Activated T-cell treated with anti-CD3 and anti-CD28 coated beads for 48 hours (primary cell): ENCODE results near the gene NMD3.
"Not testable (repeated sequence)": the region's sequence is repeated elsewhere in the genome, so short reads cannot be mapped to it uniquely, and the experiment has no call there.

ENCODE experiments used
- DNase-seq: peaks from one replicate; pipeline ENCODE4 v3.0.0-alpha.2; 2020; ENCODE audit warnings: low read depth

NMD3 gene

GRCh38 chr3:161231861-161232260 is 10.8 kb downstream of the NMD3 start:
- no peak for DNase-seq

GRCh38 chr3:161233557-161233956 is 12.4 kb downstream of the NMD3 start:
- no peak for DNase-seq

- DNase-seq = no peak
Measured at GRCh38 chr3:161236240-161236639, 15.1 kb downstream of the NMD3 start.

GRCh38 chr3:161239700-161240099 is 18.6 kb downstream of the NMD3 start:
- no peak for DNase-seq

GRCh38 chr3:161244538-161244937 is 23.4 kb downstream of the NMD3 start:
- DNase-seq = no peak

GRCh38 chr3:161247049-161247448 is 25.9 kb downstream of the NMD3 start:
- no peak for DNase-seq

- DNase-seq = no peak
Measured at GRCh38 chr3:161250116-161250515, 29.0 kb downstream of the NMD3 start.

- DNase-seq = no peak
Measured at GRCh38 chr3:161251716-161252115, 30.6 kb downstream of the NMD3 start.

- no peak for DNase-seq
Measured at GRCh38 chr3:161252143-161252542, 31.0 kb downstream of the NMD3 start.

GRCh38 chr3:161253711-161254110 is 32.6 kb downstream of the NMD3 start:
- DNase-seq = no peak

- DNase-seq = no peak
Measured at GRCh38 chr3:161254861-161255260, 33.8 kb downstream of the NMD3 start.

GRCh38 chr3:161263057-161263456 is 41.9 kb downstream of the NMD3 start:
- DNase-seq = no peak

GRCh38 chr3:161264852-161265251 is 43.7 kb downstream of the NMD3 start:
- no peak for DNase-seq

GRCh38 chr3:161265916-161266571 is 44.9 kb downstream of the NMD3 start:
- no peak for DNase-seq

GRCh38 chr3:161266731-161267150 is 45.6 kb downstream of the NMD3 start:
- no peak for DNase-seq

- no peak for DNase-seq
Measured at GRCh38 chr3:161267646-161268045, 46.5 kb downstream of the NMD3 start.

- DNase-seq = no peak
Measured at GRCh38 chr3:161268601-161269000, 47.5 kb downstream of the NMD3 start.

GRCh38 chr3:161270991-161271390 is 49.9 kb downstream of the NMD3 start:
- DNase-seq = no peak

- no peak for DNase-seq
Measured at GRCh38 chr3:161271646-161272045, 50.5 kb downstream of the NMD3 start.

GRCh38 chr3:161272524-161272923 is 51.4 kb downstream of the NMD3 start:
- DNase-seq = no peak

GRCh38 chr3:161273589-161274218 is 52.6 kb downstream of the NMD3 start:
- no peak for DNase-seq

GRCh38 chr3:161274691-161275298 is 53.7 kb downstream of the NMD3 start:
- DNase-seq = peak; percentile 24

GRCh38 chr3:161275919-161276318 is 54.8 kb downstream of the NMD3 start:
- DNase-seq = no peak

- DNase-seq = not testable (repeated sequence)
Measured at GRCh38 chr3:161282387-161282786, 61.3 kb downstream of the NMD3 start.
